Esophagus muscularis mucosa (tissue), 3 donors: ENCODE results near the gene RNF227.

Source experiments
- CTCF ChIP-seq, 3 experiments: fragments of 200-600 bp in 2 of 3; fragments of 450-650 bp in 1 of 3; sonication (generic) in 2 of 3; IDR thresholded peaks; one replicate each; pipeline ENCODE4 v1.5.1; 2017 to 2019; ENCODE audit warnings: antibody characterized with exemption in 3 of 3, mild to moderate bottlenecking in 2 of 3, moderate library complexity in 1 of 3
- POLR2A ChIP-seq: fragments of 450-650 bp; IDR thresholded peaks from one replicate; pipeline ENCODE4 v1.6.1; 2017; ENCODE audit warnings: antibody characterized with exemption, moderate library complexity, mild to moderate bottlenecking, low read depth
- POLR2AphosphoS5 ChIP-seq, 2 donors: sonication (generic); formaldehyde crosslinking; IDR thresholded peaks; one replicate each; pipeline ENCODE4 v1.6.1; 2017; ENCODE audit warnings: antibody characterized with exemption in 2 of 2

DNA sequence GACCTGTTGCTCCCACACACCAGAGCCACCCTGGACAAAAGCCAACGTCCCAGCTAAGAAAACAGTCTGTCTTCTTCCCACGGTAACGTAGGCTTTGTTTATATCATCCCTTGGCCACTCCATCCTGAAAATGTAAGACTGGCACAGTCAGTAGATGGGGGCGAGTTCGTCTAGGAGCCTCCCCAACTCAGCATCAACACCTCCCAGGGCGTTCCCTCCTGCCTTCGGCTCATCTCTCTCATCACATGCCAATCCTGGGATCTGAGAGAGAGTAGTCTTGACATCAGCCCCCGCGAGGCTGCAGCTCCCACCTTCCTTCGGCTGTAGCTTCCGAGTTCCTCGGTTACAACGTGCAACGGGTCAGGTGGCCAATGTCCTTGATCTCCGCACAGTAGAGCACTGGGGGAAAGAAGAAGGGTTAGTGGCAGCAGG lies 894 bp downstream of the RNF227 start:
- TF ChIP-seq CTCF (IDR thresholded peaks at IDR 0.05) (no peak), POLR2A (no peak), POLR2AphosphoS5 (IDR thresholded peaks at IDR 0.05) (no peak)
